Smooth muscle cell (in vitro differentiated cells): ENCODE data around the gene HES7. TPM values are rescaled to one million over a fixed set of nuclear protein-coding genes. Genes with fewer than 3 reads are reported as not detected.

Experiments
- DNase-seq: peaks from one replicate; lab custom pipeline; 2025; ENCODE audit not compliant: unreplicated experiment; lab: John Stamatoyannopoulos, UW
- H2AFZ ChIP-seq: fragments of 200-600 bp; sonication (generic); 2 replicates; pipeline ENCODE4 v1.6.0; 2016; ENCODE audit warnings: antibody characterized with exemption, low read depth, mild to moderate bottlenecking
- H3F3A ChIP-seq: fragments of 200-600 bp; sonication (generic); 2 replicates; pipeline ENCODE4 v1.6.0; 2017; ENCODE audit warnings: antibody characterized with exemption, low read depth
- H3K27ac ChIP-seq: fragments of 200-600 bp; sonication (generic); 2 replicates; pipeline ENCODE4 v1.5.1; 2016; ENCODE audit warnings: low read depth, mild to moderate bottlenecking
- H3K27me3 ChIP-seq: fragments of 200-600 bp; sonication (generic); 2 replicates; pipeline ENCODE4 v1.6.1; 2016; ENCODE audit warnings: low read depth, mild to moderate bottlenecking
- H3K36me3 ChIP-seq: fragments of 200-600 bp; sonication (generic); 2 replicates; pipeline ENCODE4 v1.5.1; 2016; ENCODE audit warnings: low read depth
- H3K4me1 ChIP-seq: fragments of 200-600 bp; sonication (generic); 2 replicates; pipeline ENCODE4 v1.5.1; 2016; ENCODE audit warnings: low read depth
- H3K4me2 ChIP-seq: fragments of 200-600 bp; sonication (generic); 2 replicates; pipeline ENCODE4 v1.6.0; 2016; ENCODE audit warnings: mild to moderate bottlenecking
- H3K4me3 ChIP-seq: fragments of 200-600 bp; sonication (generic); 2 replicates; pipeline ENCODE4 v1.5.1; 2016; ENCODE audit warnings: mild to moderate bottlenecking
- H3K79me2 ChIP-seq: fragments of 200-600 bp; sonication (generic); 2 replicates; pipeline ENCODE4 v1.6.0; 2016; ENCODE audit warnings: low read depth, mild to moderate bottlenecking
- H3K9ac ChIP-seq: fragments of 200-600 bp; sonication (generic); 2 replicates; pipeline ENCODE4 v1.6.0; 2016; ENCODE audit warnings: low read depth
- H3K9me3 ChIP-seq: fragments of 200-600 bp; sonication (generic); replicated peaks from 2 replicates; pipeline ENCODE4 v1.5.1; 2016; ENCODE audit warnings: low read depth
- H4K20me1 ChIP-seq: fragments of 200-600 bp; sonication (generic); 2 replicates; pipeline ENCODE4 v1.6.0; 2016; ENCODE audit warnings: low read depth
- CTCF ChIP-seq: fragments of 200-600 bp; sonication (generic); IDR thresholded peaks from 2 replicates; pipeline ENCODE4 v1.5.1; 2017; ENCODE audit warnings: borderline replicate concordance, mild to moderate bottlenecking, antibody characterized with exemption; ENCODE audit not compliant: insufficient read depth, poor library complexity, severe bottlenecking
- WGBS: methylation state at CpG from one replicate; pipeline ENCODE4 v1.1.7; 2016; ENCODE audit warnings: low lambda C conversion rate; 5-methylcytosine and 5-hydroxymethylcytosine counted together
- polyA plus RNA-seq: library from polyadenylated mRNA; unstranded; fragments of >200 nt; fragmentation: Nextera tagmentation; extraction: Ambion mirVana; gene quantifications from 2 replicates; pipeline ENCODE4 v1.2.1, GENCODE V29; 2016
- total RNA-seq: library from RNA; depleted of rRNA; stranded (reverse); fragments of >200 nt; gene quantifications from 2 replicates; pipeline ENCODE4 v1.2.3, GENCODE V29; 2014

HES7 gene
- total and polyA plus RNA-seq, 2 experiments from 2014 or later, result not detected

- no peak overlapping the region for H2AFZ ChIP-seq
- no peaks in the 10 kb centered on the region for H4K20me1 ChIP-seq
- no peak for DNase-seq
- no peak overlapping the region for H3K9ac ChIP-seq
- WGBS, result 83% methylated on average over 3 of the region's 3 CpGs
- H3K27ac ChIP-seq, result no peak overlapping the region
- no peak overlapping the region for H3K4me3 ChIP-seq
- no peaks in the 10 kb centered on the region for H3F3A ChIP-seq
- H3K4me2 ChIP-seq, result no peak overlapping the region
- no peaks in the 10 kb centered on the region for H3K36me3 ChIP-seq
- no peaks in the 10 kb centered on the region for H3K79me2 ChIP-seq
- H3K9me3 ChIP-seq, result no peaks in the 10 kb centered on the region
- TF ChIP-seq CTCF, result no peak
- H3K27me3 ChIP-seq, result peaks cover 97% of the 10 kb centered on the region
- peaks cover 11% of the 10 kb centered on the region for H3K4me1 ChIP-seq
Observed at GRCh38 chr17:8075081-8075480, 48.8 kb downstream of the HES7 start.

- Histone ChIP-seq H3K9me3 (no peaks in the 10 kb centered on the region), H2AFZ (no peak overlapping the region), H3K79me2 (no peaks in the 10 kb centered on the region), H3F3A (no peaks in the 10 kb centered on the region), H3K4me2 (no peak overlapping the region), H3K36me3 (no peaks in the 10 kb centered on the region), H3K4me1 (peaks cover 10% of the 10 kb centered on the region), H3K9ac (no peak overlapping the region), H3K27me3 (peaks cover 97% of the 10 kb centered on the region), H3K4me3 (no peak overlapping the region), H3K27ac (no peak overlapping the region), H4K20me1 (no peaks in the 10 kb centered on the region)
- WGBS, result 74% methylated on average over 7 of the region's 7 CpGs
- DNase-seq, result no peak
- TF ChIP-seq CTCF, result no peak
Observed at GRCh38 chr17:8074554-8074953, 49.4 kb downstream of the HES7 start.

GRCh38 chr17:8073627-8074484 is 50.0 kb downstream of the HES7 start:
- Histone ChIP-seq H3K4me2 (peak overlapping the region; percentile 46), H3K27ac (no peak overlapping the region), H3K9me3 (no peaks in the 10 kb centered on the region)

More at GRCh38 chr17:8073627-8074484, 50.0 kb downstream of the HES7 start:
- Histone ChIP-seq H3F3A (no peaks in the 10 kb centered on the region), H3K27me3 (peaks cover 97% of the 10 kb centered on the region), H4K20me1 (no peaks in the 10 kb centered on the region), H3K4me1 (peaks cover 10% of the 10 kb centered on the region), H3K36me3 (no peaks in the 10 kb centered on the region), H3K4me3 (no peak overlapping the region), H2AFZ (no peak overlapping the region), H3K79me2 (no peaks in the 10 kb centered on the region), H3K9ac (no peak overlapping the region)
- peak; percentile 85 for TF ChIP-seq CTCF
- peak; percentile 20 for DNase-seq
- WGBS, result 13% methylated on average over 28 of the region's 28 CpGs
